Measurements from ENCODE around the gene BPIFB3. TPM values are rescaled to one million over a fixed set of nuclear protein-coding genes. Genes with fewer than 3 reads are reported as not detected.

The BPIFB3 gene
- polyA plus RNA-seq, 1 donor (not counting 4 experiments of a cell fraction or from before 2014, with no cell fraction given), result not detected

DNA sequence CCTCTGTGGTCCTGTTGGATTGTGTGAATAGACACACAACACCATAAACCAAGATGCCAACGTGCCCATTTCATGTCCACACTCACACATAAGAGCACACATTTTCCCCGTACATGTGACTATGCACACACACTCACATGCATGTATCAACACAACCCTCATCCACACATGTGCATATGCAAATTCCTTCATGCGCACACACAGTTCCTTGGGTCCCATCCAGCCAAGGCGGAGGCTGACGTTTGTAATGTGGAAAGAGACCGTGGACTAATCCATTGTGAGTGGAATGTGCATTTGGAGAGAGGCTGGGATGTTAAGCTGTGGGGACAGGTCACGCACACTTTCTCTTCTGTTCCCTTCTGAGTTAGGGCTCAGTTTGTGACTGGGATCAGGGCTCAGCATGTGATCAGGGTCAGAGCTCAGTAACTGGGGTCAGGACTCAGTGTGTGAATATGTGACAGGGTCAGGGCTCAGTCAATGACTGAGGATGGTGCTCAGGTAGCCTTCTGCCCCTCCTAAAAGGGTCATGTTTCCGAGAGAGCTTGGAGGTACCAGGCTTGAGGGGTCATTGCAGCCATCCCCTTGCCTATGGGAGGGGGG is 46.8 kb upstream of the BPIFB3 start:
- no peaks in the 10 kb centered on the region for H3K4me1 ChIP-seq (ENCODE audit: control insufficient read depth, extremely low read depth, insufficient read depth, low read length)
- H3K27me3 ChIP-seq (ENCODE audit: control insufficient read depth, extremely low read depth, insufficient read depth, low read length), result peaks cover 3% of the 10 kb centered on the region
- no peak overlapping the region for H3K9ac ChIP-seq (ENCODE audit: control insufficient read depth, extremely low read depth, insufficient read depth, low read length)
- no peaks in the 10 kb centered on the region for H3K9me3 ChIP-seq (ENCODE audit: control insufficient read depth, low read depth, low read length)
- H3K27ac ChIP-seq (ENCODE audit: control insufficient read depth, insufficient read depth, low read length), result no peak overlapping the region
- H3K4me2 ChIP-seq (ENCODE audit: control insufficient read depth, extremely low read depth, insufficient read depth, low read depth, low read length), result no peak overlapping the region
- H2AFZ ChIP-seq (ENCODE audit: control insufficient read depth, low read length), result no peak overlapping the region
- DNase-seq (ENCODE audit: low read depth, low spot score), result no peak
- H3K4me3 ChIP-seq (ENCODE audit: control insufficient read depth in 2 of 3, extremely low read depth in 1 of 3, insufficient read depth in 2 of 3, low read depth in 1 of 3, low read length in 3 of 3), result no peak overlapping the region
- no peaks in the 10 kb centered on the region for H3K9me1 ChIP-seq (ENCODE audit: control insufficient read depth, extremely low read depth, insufficient read depth, low read length)
- dilution Hi-C loops (cut with MboI; ENCODE audit: extremely low pct_ligation_motif_present, low sequenced_read_pairs), result no loop called here
- no peaks in the 10 kb centered on the region for H3K79me2 ChIP-seq (ENCODE audit: control insufficient read depth, insufficient read depth, low read length)
- no peaks in the 10 kb centered on the region for H4K20me1 ChIP-seq (ENCODE audit: control insufficient read depth, extremely low read depth, insufficient read depth, low read length)
- H3K36me3 ChIP-seq (ENCODE audit: control insufficient read depth in 2 of 2, extremely low read depth in 1 of 2, insufficient read depth in 2 of 2, low read length in 2 of 2), result no peaks in the 10 kb centered on the region
- TF ChIP-seq, protein P1, sequence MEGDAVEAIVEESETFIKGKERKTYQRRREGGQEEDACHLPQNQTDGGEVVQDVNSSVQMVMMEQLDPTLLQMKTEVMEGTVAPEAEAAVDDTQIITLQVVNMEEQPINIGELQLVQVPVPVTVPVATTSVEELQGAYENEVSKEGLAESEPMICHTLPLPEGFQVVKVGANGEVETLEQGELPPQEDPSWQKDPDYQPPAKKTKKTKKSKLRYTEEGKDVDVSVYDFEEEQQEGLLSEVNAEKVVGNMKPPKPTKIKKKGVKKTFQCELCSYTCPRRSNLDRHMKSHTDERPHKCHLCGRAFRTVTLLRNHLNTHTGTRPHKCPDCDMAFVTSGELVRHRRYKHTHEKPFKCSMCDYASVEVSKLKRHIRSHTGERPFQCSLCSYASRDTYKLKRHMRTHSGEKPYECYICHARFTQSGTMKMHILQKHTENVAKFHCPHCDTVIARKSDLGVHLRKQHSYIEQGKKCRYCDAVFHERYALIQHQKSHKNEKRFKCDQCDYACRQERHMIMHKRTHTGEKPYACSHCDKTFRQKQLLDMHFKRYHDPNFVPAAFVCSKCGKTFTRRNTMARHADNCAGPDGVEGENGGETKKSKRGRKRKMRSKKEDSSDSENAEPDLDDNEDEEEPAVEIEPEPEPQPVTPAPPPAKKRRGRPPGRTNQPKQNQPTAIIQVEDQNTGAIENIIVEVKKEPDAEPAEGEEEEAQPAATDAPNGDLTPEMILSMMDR (optimal IDR thresholded peaks at IDR 0.05 in 1 of 3, IDR thresholded peaks at IDR 0.05 in 1 of 3, conservative IDR thresholded peaks at IDR 0.05 in 1 of 3; ENCODE audit: extremely low read depth in 1 of 3, insufficient read depth in 2 of 3, low read length in 3 of 3), result no peak
- no peak for TF ChIP-seq EZH2 (IDR thresholded peaks at IDR 0.05; ENCODE audit: low read length)
- no peak for FAIRE-seq

DNA sequence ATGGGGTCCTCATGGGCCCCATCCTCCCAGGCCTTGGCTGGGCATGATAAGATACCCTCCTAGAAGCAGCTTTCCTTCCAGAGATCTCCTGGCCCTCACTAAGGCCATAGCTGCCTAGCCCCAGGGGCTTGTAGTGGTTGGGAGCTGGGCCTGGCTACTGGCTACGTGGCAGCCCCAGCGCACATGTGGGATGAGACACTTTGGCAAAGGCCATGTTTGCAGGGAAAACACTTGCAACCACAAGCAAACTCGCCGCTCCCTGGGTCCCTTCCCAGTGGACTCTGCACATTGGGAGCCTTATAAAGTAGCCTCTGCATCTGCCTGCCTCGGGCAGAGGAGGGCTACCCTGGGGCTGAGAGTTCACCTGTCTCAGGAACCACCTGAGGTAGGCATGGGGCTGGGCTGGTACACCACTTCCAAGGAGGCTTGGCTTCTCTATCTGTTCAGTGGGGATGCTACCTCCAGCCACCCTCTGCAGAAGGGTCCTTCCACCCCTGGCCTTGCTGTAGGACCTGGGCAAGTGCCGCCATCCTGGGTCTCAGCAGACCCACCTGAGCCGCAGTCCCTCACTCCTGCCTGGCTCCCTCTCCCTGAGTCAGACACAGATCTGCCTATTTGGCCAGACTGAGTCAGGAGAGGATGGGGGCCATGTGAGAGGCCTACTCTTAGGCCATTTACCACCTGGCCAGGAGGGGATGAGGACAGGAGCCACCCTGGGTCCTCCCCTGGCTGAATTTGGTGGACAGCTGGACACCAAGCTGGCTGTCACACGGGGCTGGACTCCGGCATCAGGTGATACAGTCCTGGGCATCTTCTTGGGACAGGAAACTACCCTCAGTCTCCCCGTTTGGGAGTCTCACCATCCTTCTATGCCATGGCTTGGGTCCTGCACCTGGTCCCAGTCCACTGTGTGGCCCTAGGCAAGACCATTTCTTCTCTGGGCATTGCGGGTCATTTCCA is 46.0 kb upstream of the BPIFB3 start, which contains the start of gene BPIFB2:
BPIFB2 (plus strand) TSS at position 329 of the 960 bp plus-strand sequence. CDS start 871 bp downstream, outside the sequence.
- TF ChIP-seq EZH2 (IDR thresholded peaks at IDR 0.05; ENCODE audit: low read length), result no peak
- TF ChIP-seq, protein P1 (optimal IDR thresholded peaks at IDR 0.05 in 1 of 3, IDR thresholded peaks at IDR 0.05 in 1 of 3, conservative IDR thresholded peaks at IDR 0.05 in 1 of 3; ENCODE audit: extremely low read depth in 1 of 3, insufficient read depth in 2 of 3, low read length in 3 of 3), result no peak
- no peaks in the 10 kb centered on the region for H3K4me1 ChIP-seq (ENCODE audit: control insufficient read depth, extremely low read depth, insufficient read depth, low read length)
- H3K9me3 ChIP-seq (ENCODE audit: control insufficient read depth, low read depth, low read length), result no peaks in the 10 kb centered on the region
- H4K20me1 ChIP-seq (ENCODE audit: control insufficient read depth, extremely low read depth, insufficient read depth, low read length), result no peaks in the 10 kb centered on the region
- no peak within 1 kb of the TSS for H3K4me2 ChIP-seq (ENCODE audit: control insufficient read depth, extremely low read depth, insufficient read depth, low read depth, low read length)
- FAIRE-seq, result no peak
- no peaks in the 10 kb centered on the region for H3K9me1 ChIP-seq (ENCODE audit: control insufficient read depth, extremely low read depth, insufficient read depth, low read length)
- no peak within 1 kb of the TSS for H3K27ac ChIP-seq (ENCODE audit: control insufficient read depth, insufficient read depth, low read length)
- no peaks in the 10 kb centered on the region for H3K79me2 ChIP-seq (ENCODE audit: control insufficient read depth, insufficient read depth, low read length)
- dilution Hi-C loops (cut with MboI; ENCODE audit: extremely low pct_ligation_motif_present, low sequenced_read_pairs), result no loop called here
- H3K36me3 ChIP-seq (ENCODE audit: control insufficient read depth in 2 of 2, extremely low read depth in 1 of 2, insufficient read depth in 2 of 2, low read length in 2 of 2), result no peaks in the 10 kb centered on the region
- no peak for DNase-seq (ENCODE audit: low read depth, low spot score)
- no peak within 1 kb of the TSS for H3K9ac ChIP-seq (ENCODE audit: control insufficient read depth, extremely low read depth, insufficient read depth, low read length)
- H3K4me3 ChIP-seq (ENCODE audit: control insufficient read depth in 2 of 3, extremely low read depth in 1 of 3, insufficient read depth in 2 of 3, low read depth in 1 of 3, low read length in 3 of 3), result no peak within 1 kb of the TSS
- no peak within 1 kb of the TSS for H2AFZ ChIP-seq (ENCODE audit: control insufficient read depth, low read length)
- H3K27me3 ChIP-seq (ENCODE audit: control insufficient read depth, extremely low read depth, insufficient read depth, low read length), result peaks cover 3% of the 10 kb centered on the region
